Ovary (tissue), 9 donors: ENCODE results near the gene BCAS1. TPM values are rescaled to one million over a fixed set of nuclear protein-coding genes. Genes with fewer than 3 reads are reported as not detected.

Source experiments
- DNase-seq, 5 donors: peaks; one replicate each; pipeline ENCODE4 v3.0.0-alpha.2; 2019 to 2020
- H3K27ac ChIP-seq, 2 donors: fragments of 200-600 bp; one replicate each; pipeline versions ENCODE4 v1.5.1 to v1.8.0; 2019 to 2022
- H3K27me3 ChIP-seq: fragments of 200-600 bp; one replicate; pipeline ENCODE4 v1.8.0; 2022
- H3K36me3 ChIP-seq: fragments of 200-600 bp; sonication (generic); one replicate; pipeline ENCODE4 v1.5.1; 2019
- H3K4me1 ChIP-seq: one replicate; pipeline ENCODE4 v1.8.1; 2013; ENCODE audit warnings: mild to moderate bottlenecking, moderate library complexity; ENCODE audit not compliant: insufficient read depth
- H3K4me3 ChIP-seq: fragments of 200-600 bp; sonication (generic); one replicate; pipeline ENCODE4 v1.5.1; 2017
- H3K9me3 ChIP-seq, 2 donors: fragments of 200-600 bp in 1 of 2; sonication (generic) in 1 of 2; one replicate each; pipeline versions ENCODE4 v1.5.1 to v1.8.1; 2013 to 2019; ENCODE audit warnings: mild to moderate bottlenecking in 1 of 2, moderate library complexity in 1 of 2
- CTCF ChIP-seq, 3 donors: fragments of 450-650 bp in 2 of 3; fragments of 200-600 bp in 1 of 3; IDR thresholded peaks; one replicate each; pipeline versions ENCODE4 v1.5.1 to v1.8.0; 2016 to 2022; ENCODE audit warnings: antibody characterized with exemption in 3 of 3, mild to moderate bottlenecking in 1 of 3
- EP300 ChIP-seq: sonication (generic); formaldehyde crosslinking; IDR thresholded peaks from one replicate; pipeline ENCODE4 v1.6.1; 2017; ENCODE audit warnings: antibody characterized with exemption
- POLR2A ChIP-seq: fragments of 450-650 bp; IDR thresholded peaks from one replicate; pipeline ENCODE4 v1.6.1; 2017; ENCODE audit warnings: antibody characterized with exemption, mild to moderate bottlenecking, moderate library complexity
- WGBS, 3 donors: extraction: QIAGEN DNeasy Blood & Tissue Kit in 1 of 3; methylation state at CpG; one replicate each; pipeline versions ENCODE4 v1.1.5 to v1.1.7; 2013 to 2017; 5-methylcytosine and 5-hydroxymethylcytosine counted together
- intact Hi-C, 4 donors: fragments of 100-400 bp; cut with DNase I; formaldehyde crosslinking; loops; one replicate each; pipeline versions ENCODE4 v1.11.0 to v1.15.1; 2022 to 2023
- polyA plus RNA-seq, 2 donors: library from polyadenylated mRNA; stranded (reverse); fragments of 200-250 nt in 1 of 2; fragments of 350-450 nt in 1 of 2; fragmentation: Illumina TruSeq in 1 of 2; extraction: RNeasy Lipid Tissue Mini Kit (QIAGEN cat#74804) in 1 of 2; gene quantifications; one replicate each; pipeline ENCODE4 v1.2.3, GENCODE V29; 2013 to 2014
- total RNA-seq, 7 donors: library from RNA; depleted of rRNA in 2 of 7; stranded (reverse); fragments of >200 nt in 2 of 7; fragmentation: NEBNext Ultra II Directional in 3 of 7; extraction: Animal tissue kit (Norgen Biotek cat#: 25700) in 3 of 7; gene quantifications; one replicate each; pipeline versions ENCODE4 v1.1.0 to v1.2.4, GENCODE V29; 2016 to 2023
- donor health status: DM: no; HTN: no; CAD: no; lungs with moderate emphysema.
- donor health status: DM: no; HTN: no; CAD: no.
- donor health status: Bipolar disorder and iron deficiency.
- donor health status: DM: yes; HTN: yes; CAD: no.
- donor health status: DM: no; HTN: no; CAD: no.
- donor health status: DM: yes; HTN: yes; CAD: no.

The BCAS1 gene
- total and polyA plus RNA-seq, 9 donors = 0.13 to 0.92 (median 0.51) TPM; not detected in 2

GRCh38 chr20:54091120-54091480 is 20.7 kb upstream of the BCAS1 start:
- no peaks in the 10 kb centered on the region for H3K27me3 ChIP-seq
- intact Hi-C loops = loop anchor here in 1 of 4 donors (10.0 kb wide), 1 partner anchor 104 kb away; no protein-coding TSS in a partner anchor
- H3K36me3 ChIP-seq = no peaks in the 10 kb centered on the region
- no peak overlapping the region for H3K4me3 ChIP-seq
- no peaks in the 10 kb centered on the region for H3K9me3 ChIP-seq
- no peaks in the 10 kb centered on the region for H3K4me1 ChIP-seq
- no peak overlapping the region for H3K27ac ChIP-seq
- 73 to 92% (median 88%) methylated on average over 6 of the region's 6 CpGs for WGBS, 3 donors
- TF ChIP-seq EP300 = no peak
- TF ChIP-seq POLR2A = no peak
- no peak for TF ChIP-seq CTCF (IDR thresholded peaks at IDR 0.05)
- DNase-seq = no peak

- 57 to 64% (median 60%) methylated on average over 6 of the region's 6 CpGs for WGBS, 3 donors
- intact Hi-C loops = loop anchor here in 1 of 4 donors (10.0 kb wide), 1 partner anchor 104 kb away; no protein-coding TSS in a partner anchor
These were observed 20.1 kb upstream of the BCAS1 start for GRCh38 chr20:54090230-54091119.

GRCh38 chr20:54088430-54088829 is 18.0 kb upstream of the BCAS1 start:
- no peak overlapping the region for H3K27ac ChIP-seq
- intact Hi-C loops = no loop called here
- no peaks in the 10 kb centered on the region for H3K4me1 ChIP-seq
- H3K27me3 ChIP-seq = no peaks in the 10 kb centered on the region
- no peak for DNase-seq
- H3K9me3 ChIP-seq = no peaks in the 10 kb centered on the region
- 66 to 74% (median 72%) methylated on average over 1 of the region's 1 CpG for WGBS, 3 donors
- TF ChIP-seq EP300 (no peak), POLR2A (no peak), CTCF (IDR thresholded peaks at IDR 0.05) (no peak)
- H3K36me3 ChIP-seq = no peaks in the 10 kb centered on the region
- H3K4me3 ChIP-seq = no peak overlapping the region

More at GRCh38 chr20:54090230-54091119, 20.1 kb upstream of the BCAS1 start:
- Histone ChIP-seq H3K36me3 (no peaks in the 10 kb centered on the region), H3K9me3 (no peaks in the 10 kb centered on the region), H3K27ac (no peak overlapping the region), H3K4me3 (no peak overlapping the region), H3K27me3 (no peaks in the 10 kb centered on the region), H3K4me1 (no peaks in the 10 kb centered on the region)
- no peak for DNase-seq
- TF ChIP-seq POLR2A (no peak), EP300 (no peak), CTCF (IDR thresholded peaks at IDR 0.05) (no peak)

- WGBS, 3 donors = 28 to 40% (median 28%) methylated on average over 12 of the region's 12 CpGs
- no peaks in the 10 kb centered on the region for H3K36me3 ChIP-seq
- H3K27me3 ChIP-seq = no peaks in the 10 kb centered on the region
- TF ChIP-seq CTCF (IDR thresholded peaks at IDR 0.05) (no peak), POLR2A (no peak), EP300 (no peak)
- H3K4me1 ChIP-seq = no peaks in the 10 kb centered on the region
- H3K27ac ChIP-seq = no peak overlapping the region
- H3K4me3 ChIP-seq = no peak overlapping the region
- intact Hi-C loops = no loop called here
- H3K9me3 ChIP-seq = no peaks in the 10 kb centered on the region
- no peak for DNase-seq
These were observed 16.2 kb upstream of the BCAS1 start for GRCh38 chr20:54086507-54087039.
